Retinal pigment epithelial cell (primary cell): Measurements from ENCODE around the gene CDKN1A.
"Not testable (repeated sequence)": the region's sequence is repeated elsewhere in the genome, so short reads cannot be mapped to it uniquely, and the experiment has no call there.

Experiments used
- DNase-seq: peaks from one replicate; pipeline ENCODE4 v3.0.0-alpha.2; 2010; ENCODE audit warnings: low read depth
- H3K4me3 ChIP-seq: 2 replicates; pipeline ENCODE4 v1.5.1; 2011; ENCODE audit warnings: mild to moderate bottlenecking, low read length, control low read depth, moderate library complexity
- TF ChIP-seq, protein P1 (sequence below): conservative IDR thresholded peaks from 2 replicates; pipeline ENCODE4 v1.5.1; 2011; ENCODE audit warnings: low read depth, low read length, control low read depth, inconsistent platforms

The CDKN1A gene

DNA sequence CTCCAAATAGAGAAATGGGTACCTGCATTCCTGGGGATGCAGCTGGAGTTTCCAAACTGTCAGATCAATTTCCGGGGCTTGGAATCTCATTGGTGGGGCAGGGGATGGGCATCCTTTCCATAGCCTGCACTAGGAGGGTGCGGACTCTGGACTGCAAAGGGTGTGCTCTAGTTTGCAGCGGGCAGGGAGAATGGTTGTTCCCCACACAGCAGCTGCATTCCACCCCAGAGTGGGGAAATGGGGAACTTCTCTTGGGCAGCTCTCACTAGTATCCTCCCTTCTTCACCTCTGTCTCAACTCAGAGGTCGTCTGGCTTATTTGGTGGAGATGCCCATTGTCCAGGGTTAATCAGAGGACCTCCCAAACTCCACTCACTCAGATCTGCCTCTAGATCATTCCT lies 34.5 kb upstream of the CDKN1A start:
- no peak for DNase-seq
- TF ChIP-seq, protein P1, sequence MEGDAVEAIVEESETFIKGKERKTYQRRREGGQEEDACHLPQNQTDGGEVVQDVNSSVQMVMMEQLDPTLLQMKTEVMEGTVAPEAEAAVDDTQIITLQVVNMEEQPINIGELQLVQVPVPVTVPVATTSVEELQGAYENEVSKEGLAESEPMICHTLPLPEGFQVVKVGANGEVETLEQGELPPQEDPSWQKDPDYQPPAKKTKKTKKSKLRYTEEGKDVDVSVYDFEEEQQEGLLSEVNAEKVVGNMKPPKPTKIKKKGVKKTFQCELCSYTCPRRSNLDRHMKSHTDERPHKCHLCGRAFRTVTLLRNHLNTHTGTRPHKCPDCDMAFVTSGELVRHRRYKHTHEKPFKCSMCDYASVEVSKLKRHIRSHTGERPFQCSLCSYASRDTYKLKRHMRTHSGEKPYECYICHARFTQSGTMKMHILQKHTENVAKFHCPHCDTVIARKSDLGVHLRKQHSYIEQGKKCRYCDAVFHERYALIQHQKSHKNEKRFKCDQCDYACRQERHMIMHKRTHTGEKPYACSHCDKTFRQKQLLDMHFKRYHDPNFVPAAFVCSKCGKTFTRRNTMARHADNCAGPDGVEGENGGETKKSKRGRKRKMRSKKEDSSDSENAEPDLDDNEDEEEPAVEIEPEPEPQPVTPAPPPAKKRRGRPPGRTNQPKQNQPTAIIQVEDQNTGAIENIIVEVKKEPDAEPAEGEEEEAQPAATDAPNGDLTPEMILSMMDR: no peak
- H3K4me3 ChIP-seq: no peak overlapping the region

DNA sequence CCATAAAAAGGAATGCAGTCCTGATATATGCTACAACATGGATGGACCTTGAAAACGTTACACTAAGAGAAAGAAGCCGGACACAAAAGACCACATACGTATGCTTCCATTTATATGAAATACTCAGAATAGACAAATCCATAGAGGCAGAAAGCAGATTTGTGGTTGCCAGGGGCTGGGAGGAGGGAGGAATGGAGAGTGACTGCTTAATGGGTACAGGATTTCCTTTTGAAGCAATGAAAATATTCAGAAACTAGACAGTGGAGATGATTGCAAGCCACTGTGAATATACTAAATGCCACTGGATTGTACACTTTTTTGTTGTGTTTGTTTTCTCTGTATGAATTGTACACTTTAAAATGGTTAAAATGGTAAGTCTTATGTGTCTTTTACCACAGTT lies 29.4 kb upstream of the CDKN1A start:
- no peak for DNase-seq
- TF ChIP-seq, protein P1: no peak
- H3K4me3 ChIP-seq: no peak overlapping the region

GRCh38 chr6:36649701-36650484 lies 28.6 kb upstream of the CDKN1A start:
- no peak for DNase-seq
- TF ChIP-seq, protein P1: no peak
- no peak overlapping the region for H3K4me3 ChIP-seq

GRCh38 chr6:36650848-36651478 lies 27.6 kb upstream of the CDKN1A start:
- TF ChIP-seq, protein P1: no peak
- no peak overlapping the region for H3K4me3 ChIP-seq
- DNase-seq: no peak

- no peak for DNase-seq
- TF ChIP-seq, protein P1: no peak
- no peak overlapping the region for H3K4me3 ChIP-seq
Observed at GRCh38 chr6:36651659-36652379, 26.7 kb upstream of the CDKN1A start.

DNA sequence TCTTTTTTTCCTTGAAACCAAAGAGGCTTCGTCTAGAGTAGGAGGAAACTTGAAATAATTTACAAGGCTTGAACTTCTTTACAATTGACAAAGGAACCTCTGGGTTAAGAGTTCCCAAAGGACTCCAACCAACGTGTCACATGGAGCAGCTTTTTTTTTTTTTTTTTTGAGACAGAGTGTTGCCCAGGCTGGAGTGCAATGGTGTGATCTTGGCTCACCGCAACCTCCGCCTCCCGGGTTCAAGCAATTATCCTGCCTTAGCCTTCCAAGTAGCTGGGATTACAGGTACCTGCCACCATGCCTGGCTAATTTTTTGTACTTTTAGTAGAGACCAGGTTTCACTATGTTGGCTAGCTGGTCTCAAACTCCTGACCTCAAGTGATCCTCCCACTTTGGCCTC lies 24.0 kb upstream of the CDKN1A start:
- H3K4me3 ChIP-seq, DNase-seq: not testable (repeated sequence)

DNA sequence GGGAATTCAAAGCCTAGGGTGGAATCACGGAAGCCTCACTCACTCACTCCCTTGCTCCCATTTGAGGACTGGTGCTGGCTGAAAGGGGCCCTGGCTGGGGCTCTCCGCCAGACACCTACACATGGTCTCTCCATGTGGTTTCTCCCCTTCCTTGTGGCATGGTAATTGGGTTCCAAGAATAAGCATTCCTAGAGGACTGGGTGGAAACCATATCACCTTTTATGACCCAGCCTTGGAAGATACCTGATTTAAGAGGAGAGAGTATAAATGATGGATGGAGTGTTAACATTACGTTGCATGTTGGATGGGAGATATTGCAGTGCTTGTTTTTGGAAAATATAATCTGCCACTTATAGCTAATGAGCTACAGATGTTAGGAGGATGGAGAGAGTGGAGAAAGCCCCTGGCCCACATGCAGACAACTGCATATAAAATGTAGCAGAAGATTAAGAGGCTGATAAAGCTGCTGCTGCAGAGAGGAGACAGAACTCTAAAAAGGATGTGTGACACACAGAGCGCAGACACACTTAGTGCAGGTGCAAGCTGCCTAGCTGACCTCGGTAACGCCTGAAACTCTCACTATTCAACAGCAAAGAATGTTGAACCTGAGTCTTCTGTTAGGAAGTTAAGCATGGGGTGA lies 23.3 kb upstream of the CDKN1A start:
- H3K4me3 ChIP-seq: no peak overlapping the region
- no peak for DNase-seq
- TF ChIP-seq, protein P1: no peak
